ENCODE results near the gene VWC2. TPM values are rescaled to one million over a fixed set of nuclear protein-coding genes. Genes with fewer than 3 reads are reported as not detected.

VWC2 gene
- total RNA-seq, 4 donors from 2014 or later = under 0.01 to 0.22 (median 0.18) TPM

DNA sequence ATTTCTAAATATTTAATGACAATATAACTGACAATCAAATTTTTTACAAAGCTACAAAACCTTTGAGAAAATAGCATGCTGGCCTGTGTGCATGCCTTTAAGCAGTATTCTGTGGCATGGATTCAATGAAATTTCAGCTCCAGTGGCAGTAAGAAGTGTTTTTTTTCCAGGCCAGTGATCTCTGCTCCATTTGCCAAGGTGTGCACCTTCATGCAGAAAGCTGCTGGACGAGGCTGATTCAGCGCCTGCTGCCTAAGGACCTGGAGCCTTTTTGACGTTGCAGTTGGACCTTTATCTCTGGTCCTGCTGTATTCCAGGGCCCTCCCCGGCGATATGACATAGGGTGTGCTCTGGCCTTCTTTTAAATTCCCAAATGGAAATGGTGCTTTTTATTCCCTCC lies 26.6 kb downstream of the VWC2 start:
- TF ChIP-seq, protein P1, sequence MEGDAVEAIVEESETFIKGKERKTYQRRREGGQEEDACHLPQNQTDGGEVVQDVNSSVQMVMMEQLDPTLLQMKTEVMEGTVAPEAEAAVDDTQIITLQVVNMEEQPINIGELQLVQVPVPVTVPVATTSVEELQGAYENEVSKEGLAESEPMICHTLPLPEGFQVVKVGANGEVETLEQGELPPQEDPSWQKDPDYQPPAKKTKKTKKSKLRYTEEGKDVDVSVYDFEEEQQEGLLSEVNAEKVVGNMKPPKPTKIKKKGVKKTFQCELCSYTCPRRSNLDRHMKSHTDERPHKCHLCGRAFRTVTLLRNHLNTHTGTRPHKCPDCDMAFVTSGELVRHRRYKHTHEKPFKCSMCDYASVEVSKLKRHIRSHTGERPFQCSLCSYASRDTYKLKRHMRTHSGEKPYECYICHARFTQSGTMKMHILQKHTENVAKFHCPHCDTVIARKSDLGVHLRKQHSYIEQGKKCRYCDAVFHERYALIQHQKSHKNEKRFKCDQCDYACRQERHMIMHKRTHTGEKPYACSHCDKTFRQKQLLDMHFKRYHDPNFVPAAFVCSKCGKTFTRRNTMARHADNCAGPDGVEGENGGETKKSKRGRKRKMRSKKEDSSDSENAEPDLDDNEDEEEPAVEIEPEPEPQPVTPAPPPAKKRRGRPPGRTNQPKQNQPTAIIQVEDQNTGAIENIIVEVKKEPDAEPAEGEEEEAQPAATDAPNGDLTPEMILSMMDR (IDR thresholded peaks at IDR 0.05; ENCODE audit: low read depth) = no peak

DNA sequence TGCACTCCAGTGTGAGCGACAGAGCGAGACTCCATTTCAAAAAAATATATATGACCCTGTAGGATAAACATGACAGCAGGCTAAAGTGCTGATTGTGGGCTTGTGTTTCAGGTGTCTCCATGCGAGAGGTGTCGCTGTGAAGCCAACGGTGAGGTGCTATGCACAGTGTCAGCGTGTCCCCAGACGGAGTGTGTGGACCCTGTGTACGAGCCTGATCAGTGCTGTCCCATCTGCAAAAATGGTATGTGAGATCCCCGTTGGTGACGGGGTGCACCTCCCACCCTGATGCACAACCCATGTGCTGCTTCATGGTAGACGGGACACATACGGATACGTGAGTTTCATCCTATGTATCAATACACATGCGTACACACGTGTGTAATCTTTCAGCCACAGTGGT lies 29.2 kb downstream of the VWC2 start:
- TF ChIP-seq, protein P1 (IDR thresholded peaks at IDR 0.05; ENCODE audit: low read depth) = no peak

DNA sequence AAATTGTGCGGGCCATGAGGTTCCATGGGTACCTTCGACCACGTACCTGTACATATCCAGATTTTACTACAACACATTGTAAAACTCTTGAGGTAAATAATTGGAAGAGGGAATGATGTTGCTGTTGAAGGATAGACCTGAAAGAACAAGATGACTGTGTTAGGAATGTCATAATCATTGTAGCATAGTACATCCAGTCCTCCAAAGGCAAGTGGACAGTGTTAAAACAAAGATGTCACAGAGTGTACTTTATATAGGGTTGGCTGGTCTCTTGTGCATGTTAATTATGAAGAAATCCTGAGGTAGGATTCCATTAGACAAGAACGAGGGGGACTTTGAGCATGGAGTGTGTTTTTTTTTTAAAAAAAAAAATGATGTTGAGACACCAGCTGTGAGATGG lies 30.4 kb downstream of the VWC2 start:
- TF ChIP-seq, protein P1 (IDR thresholded peaks at IDR 0.05; ENCODE audit: low read depth) = no peak

DNA sequence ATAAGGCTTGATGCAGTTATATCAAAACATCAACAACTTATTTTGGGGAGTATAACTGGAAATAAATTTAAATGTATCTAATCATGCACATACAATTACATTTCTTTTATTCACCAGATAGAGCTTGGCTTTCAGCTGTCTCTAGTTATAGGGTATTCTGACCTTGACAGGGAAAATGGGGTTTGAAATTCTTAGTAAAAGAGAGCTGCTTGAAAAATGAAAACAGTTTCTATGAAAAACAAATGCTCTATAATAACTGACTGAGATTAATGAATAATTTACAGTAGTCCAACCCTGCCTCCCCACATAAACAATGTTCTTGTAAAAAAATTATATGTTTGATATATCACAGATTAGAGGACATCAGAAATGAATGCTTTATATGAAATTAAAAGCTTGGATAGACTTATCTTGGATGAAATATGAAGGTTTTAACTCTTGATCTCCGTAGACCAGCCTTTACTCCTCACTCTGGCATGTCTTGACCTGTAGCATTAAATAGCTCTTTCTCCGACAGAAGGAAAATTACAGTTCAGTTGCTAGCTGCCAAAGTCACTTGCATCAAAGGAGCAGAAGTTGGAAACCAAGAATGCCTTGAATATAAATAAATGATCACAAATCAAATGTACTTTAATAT lies 32.1 kb downstream of the VWC2 start:
- TF ChIP-seq, protein P1 (IDR thresholded peaks at IDR 0.05; ENCODE audit: low read depth) = no peak

DNA sequence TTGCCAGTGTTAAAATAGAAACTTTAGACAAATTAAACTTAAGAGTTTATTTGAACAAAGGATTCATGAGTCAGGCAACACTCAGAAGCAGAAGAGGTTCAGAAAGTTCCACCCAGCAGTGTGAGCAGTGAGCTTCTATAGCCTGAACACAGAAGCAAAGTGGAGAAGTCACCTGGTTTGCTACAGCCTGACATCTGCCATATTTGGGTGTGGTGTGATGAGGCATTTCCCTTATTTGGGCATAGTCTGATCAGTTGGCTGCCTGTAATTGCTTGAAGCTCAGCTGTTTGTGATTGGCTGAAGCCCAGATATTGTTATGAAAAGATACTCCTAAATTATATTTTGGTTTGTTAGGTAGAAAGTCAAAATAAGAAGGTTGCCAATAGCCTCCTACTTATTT lies 39.1 kb downstream of the VWC2 start:
- TF ChIP-seq, protein P1 (IDR thresholded peaks at IDR 0.05; ENCODE audit: low read depth) = no peak

DNA sequence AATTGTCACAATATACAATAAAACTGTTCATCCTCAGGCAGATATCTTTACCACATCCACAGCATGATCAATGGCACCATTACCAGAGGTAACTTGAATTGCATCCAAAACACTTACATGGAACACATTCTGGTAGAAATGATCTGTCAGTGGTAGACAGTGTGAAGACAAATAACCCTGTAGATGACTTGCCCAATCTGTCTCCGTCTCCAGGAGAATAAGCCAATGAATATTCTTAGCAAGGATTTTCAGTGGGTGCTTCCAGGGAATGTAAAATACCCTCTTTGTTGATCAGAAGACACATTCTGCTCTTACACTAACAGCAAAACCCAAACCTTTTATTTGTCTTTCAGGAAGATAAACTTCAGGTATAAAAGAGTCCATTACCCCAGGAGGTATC lies 43.8 kb downstream of the VWC2 start:
- TF ChIP-seq, protein P1 (IDR thresholded peaks at IDR 0.05; ENCODE audit: low read depth) = no peak

DNA sequence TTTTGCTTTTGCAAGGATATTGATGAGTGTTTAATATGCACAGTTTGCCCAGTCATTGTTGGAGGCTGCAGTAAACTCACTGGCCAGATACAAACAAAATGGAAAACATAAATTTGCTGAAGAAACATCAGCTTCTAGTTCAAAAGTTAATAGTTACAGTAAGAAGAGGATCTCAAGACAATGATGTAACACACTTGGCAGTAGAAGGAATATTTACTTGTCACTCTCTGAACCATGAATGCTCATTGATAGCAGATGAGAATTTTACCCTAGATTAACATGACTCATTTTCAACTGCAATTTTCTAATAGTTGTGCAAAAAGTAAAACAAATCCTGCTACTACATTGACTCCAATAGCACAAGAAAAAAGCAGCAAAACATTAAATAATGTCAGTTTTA lies 47.7 kb downstream of the VWC2 start:
- TF ChIP-seq, protein P1 (IDR thresholded peaks at IDR 0.05; ENCODE audit: low read depth) = no peak
